Measurements from ENCODE around the gene AKT1. TPM values are rescaled to one million over a fixed set of nuclear protein-coding genes. Genes with fewer than 3 reads are reported as not detected.

Gene AKT1
- total RNA-seq, 4 donors from 2014 or later: 44.4 to 70.4 (median 57.0) TPM

DNA sequence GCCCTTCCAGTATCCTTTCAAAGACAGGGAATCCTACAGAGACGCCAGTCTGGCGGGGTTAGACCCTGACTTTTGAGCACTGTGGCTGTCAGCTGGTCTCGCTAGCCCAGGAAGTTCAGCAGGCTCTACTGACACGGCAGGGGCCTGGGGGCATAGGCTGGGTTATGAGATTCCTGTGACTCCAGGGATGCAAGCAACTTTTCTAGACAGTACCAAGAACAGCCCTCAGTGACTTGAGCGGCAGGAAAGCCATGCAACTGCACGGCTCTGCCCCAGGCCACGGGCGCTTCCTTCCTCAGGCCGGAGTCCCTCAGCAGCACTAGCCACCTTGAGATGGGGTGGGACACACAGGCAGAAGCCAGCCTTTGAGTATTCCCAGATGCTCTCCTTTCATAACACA is 47.7 kb downstream of the AKT1 start:
- Histone ChIP-seq H3K9me3 (no peaks in the 10 kb centered on the region), H3K4me1 (peaks cover 26 to 38% of the 10 kb centered on the region in 2 donors), H3K36me3 (peaks cover 0 to 25% of the 10 kb centered on the region in 2 donors), H3K27ac (peak overlapping the region; percentile 82 to 96 (median 95)), H3K27me3 (no peaks in the 10 kb centered on the region), H3K4me3 (no peak overlapping the region)
- no peak for ATAC-seq
- no peak for TF ChIP-seq POLR2A (IDR thresholded peaks at IDR 0.05)
- TF ChIP-seq, protein P1, sequence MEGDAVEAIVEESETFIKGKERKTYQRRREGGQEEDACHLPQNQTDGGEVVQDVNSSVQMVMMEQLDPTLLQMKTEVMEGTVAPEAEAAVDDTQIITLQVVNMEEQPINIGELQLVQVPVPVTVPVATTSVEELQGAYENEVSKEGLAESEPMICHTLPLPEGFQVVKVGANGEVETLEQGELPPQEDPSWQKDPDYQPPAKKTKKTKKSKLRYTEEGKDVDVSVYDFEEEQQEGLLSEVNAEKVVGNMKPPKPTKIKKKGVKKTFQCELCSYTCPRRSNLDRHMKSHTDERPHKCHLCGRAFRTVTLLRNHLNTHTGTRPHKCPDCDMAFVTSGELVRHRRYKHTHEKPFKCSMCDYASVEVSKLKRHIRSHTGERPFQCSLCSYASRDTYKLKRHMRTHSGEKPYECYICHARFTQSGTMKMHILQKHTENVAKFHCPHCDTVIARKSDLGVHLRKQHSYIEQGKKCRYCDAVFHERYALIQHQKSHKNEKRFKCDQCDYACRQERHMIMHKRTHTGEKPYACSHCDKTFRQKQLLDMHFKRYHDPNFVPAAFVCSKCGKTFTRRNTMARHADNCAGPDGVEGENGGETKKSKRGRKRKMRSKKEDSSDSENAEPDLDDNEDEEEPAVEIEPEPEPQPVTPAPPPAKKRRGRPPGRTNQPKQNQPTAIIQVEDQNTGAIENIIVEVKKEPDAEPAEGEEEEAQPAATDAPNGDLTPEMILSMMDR (IDR thresholded peaks at IDR 0.05 in 4 of 5, conservative IDR thresholded peaks at IDR 0.05 in 1 of 5): no peak
- intact Hi-C loops (cut with DNase I; ENCODE audit: low total_unique reads): loop anchor here (2.0 kb wide), 1 partner anchor 25 kb away; no protein-coding TSS in a partner anchor
- in situ Hi-C loops (cut with MboI; ENCODE audit: low sequenced_read_pairs in 4 of 4): no loop called here
- no peak for DNase-seq

DNA sequence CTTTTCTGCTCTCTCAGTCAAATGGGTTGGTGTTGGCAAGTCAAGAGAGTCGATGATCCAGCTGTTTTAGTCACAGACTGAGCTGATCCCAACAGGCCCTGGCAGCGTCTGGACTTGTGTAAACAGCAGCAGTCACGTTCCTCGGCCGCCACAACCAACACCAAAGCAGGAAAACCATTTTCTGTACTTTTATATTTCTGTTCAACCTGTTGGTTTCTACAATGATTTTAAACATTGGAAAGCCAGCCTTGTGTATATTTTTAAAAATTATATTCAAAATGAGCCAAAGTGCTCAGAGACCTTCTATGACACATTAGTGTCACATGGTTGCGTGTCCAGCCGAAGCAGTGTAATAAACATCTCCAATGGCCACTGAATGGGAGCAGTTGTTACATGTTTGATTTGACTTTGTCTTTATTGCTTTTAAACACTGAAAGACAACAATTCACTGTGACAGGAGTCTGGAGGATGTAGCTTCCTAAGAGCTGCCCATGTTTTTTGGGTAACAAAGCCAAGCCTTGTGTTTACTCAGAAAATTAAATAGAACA is 48.5 kb downstream of the AKT1 start:
- DNase-seq (peak; percentile 36 to 73), ATAC-seq (peak; percentile 40 to 50)
- H3K4me3 ChIP-seq: no peak overlapping the region
- H3K9me3 ChIP-seq: no peaks in the 10 kb centered on the region
- intact Hi-C loops (cut with DNase I; ENCODE audit: low total_unique reads) (no loop called here), in situ Hi-C loops (cut with MboI; ENCODE audit: low sequenced_read_pairs in 4 of 4) (no loop called here)
- no peak for TF ChIP-seq POLR2A (IDR thresholded peaks at IDR 0.05)
- TF ChIP-seq, protein P1 (IDR thresholded peaks at IDR 0.05 in 4 of 5, conservative IDR thresholded peaks at IDR 0.05 in 1 of 5): no peak
- no peaks in the 10 kb centered on the region for H3K27me3 ChIP-seq
- H3K27ac ChIP-seq: peak overlapping the region; percentile 82 to 96 (median 95)
- H3K36me3 ChIP-seq: peaks cover 0 to 28% of the 10 kb centered on the region in 2 donors
- H3K4me1 ChIP-seq: peaks cover 22 to 38% of the 10 kb centered on the region in 2 donors

DNA sequence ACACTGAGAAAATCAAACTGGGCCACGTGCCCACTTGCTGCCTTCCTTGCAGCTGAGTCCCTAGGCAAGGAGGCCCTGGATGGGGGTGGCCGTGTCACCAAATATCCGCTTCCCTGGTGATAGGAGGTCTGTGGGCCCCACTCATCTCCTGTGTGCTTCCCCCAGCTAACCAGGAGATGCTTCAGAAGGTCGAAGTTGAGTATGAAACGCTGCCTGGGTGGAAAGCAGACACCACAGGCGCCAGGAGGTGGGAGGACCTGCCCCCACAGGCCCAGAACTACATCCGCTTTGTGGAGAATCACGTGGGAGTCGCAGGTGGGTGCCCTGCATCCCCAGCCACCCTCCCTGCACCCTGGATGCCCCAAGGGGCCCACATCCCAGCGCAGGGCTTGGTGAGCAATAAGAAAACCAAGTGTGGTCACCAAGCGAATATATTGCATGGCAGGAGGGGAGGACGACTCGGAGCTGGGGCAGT is 49.4 kb downstream of the AKT1 start:
- peaks cover 21 to 38% of the 10 kb centered on the region in 2 donors for H3K4me1 ChIP-seq
- ATAC-seq (no peak), DNase-seq (peak in 1 of 2 donors; percentile 21)
- H3K27me3 ChIP-seq: no peaks in the 10 kb centered on the region
- in situ Hi-C loops (cut with MboI; ENCODE audit: low sequenced_read_pairs in 4 of 4) (no loop called here), intact Hi-C loops (cut with DNase I; ENCODE audit: low total_unique reads) (no loop called here)
- no peaks in the 10 kb centered on the region for H3K9me3 ChIP-seq
- TF ChIP-seq, protein P1 (IDR thresholded peaks at IDR 0.05 in 4 of 5, conservative IDR thresholded peaks at IDR 0.05 in 1 of 5): no peak
- no peak for TF ChIP-seq POLR2A (IDR thresholded peaks at IDR 0.05)
- H3K36me3 ChIP-seq: peaks cover 0 to 35% of the 10 kb centered on the region in 2 donors
- no peak overlapping the region for H3K4me3 ChIP-seq
- H3K27ac ChIP-seq: peak overlapping the region; percentile 82 to 96 (median 95)

DNA sequence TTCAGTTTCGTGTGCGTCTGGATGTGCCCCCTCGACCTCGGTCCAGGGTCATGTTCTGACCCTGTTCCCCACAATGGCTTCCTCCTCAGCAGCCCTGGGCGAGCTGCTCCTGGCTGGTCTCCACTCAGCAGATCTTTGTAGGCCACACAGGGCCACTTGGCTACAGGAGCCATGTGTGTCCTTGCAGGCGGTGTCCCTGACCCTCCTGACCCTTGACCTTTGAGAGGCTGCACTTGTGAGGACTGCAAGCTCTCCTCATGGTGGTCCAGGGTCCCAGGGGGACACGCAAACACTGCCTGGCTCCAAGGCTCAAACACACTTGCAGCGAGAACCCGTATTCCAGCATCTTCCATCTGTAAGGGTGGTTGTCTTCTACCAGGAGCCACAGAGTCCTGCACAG is 50.1 kb downstream of the AKT1 start:
- TF ChIP-seq, protein P1 (IDR thresholded peaks at IDR 0.05 in 4 of 5, conservative IDR thresholded peaks at IDR 0.05 in 1 of 5): no peak
- Histone ChIP-seq H3K27ac (peak overlapping the region; percentile 82 to 96 (median 95)), H3K9me3 (no peaks in the 10 kb centered on the region), H3K27me3 (no peaks in the 10 kb centered on the region), H3K36me3 (peaks cover 0 to 42% of the 10 kb centered on the region in 2 donors), H3K4me3 (no peak overlapping the region), H3K4me1 (peaks cover 21 to 38% of the 10 kb centered on the region in 2 donors)
- in situ Hi-C loops (cut with MboI; ENCODE audit: low sequenced_read_pairs in 4 of 4) (no loop called here), intact Hi-C loops (cut with DNase I; ENCODE audit: low total_unique reads) (no loop called here)
- ATAC-seq: no peak
- no peak for DNase-seq
